ENCODE measurements around the gene STIP1. TPM values are rescaled to one million over a fixed set of nuclear protein-coding genes. Genes with fewer than 3 reads are reported as not detected.

STIP1 gene
- total and polyA plus RNA-seq, 10 of the 15 experiments (the other 5 are each of a cell fraction or from before 2014, with no cell fraction given), result 25.2 to 291 (median 191) TPM

DNA sequence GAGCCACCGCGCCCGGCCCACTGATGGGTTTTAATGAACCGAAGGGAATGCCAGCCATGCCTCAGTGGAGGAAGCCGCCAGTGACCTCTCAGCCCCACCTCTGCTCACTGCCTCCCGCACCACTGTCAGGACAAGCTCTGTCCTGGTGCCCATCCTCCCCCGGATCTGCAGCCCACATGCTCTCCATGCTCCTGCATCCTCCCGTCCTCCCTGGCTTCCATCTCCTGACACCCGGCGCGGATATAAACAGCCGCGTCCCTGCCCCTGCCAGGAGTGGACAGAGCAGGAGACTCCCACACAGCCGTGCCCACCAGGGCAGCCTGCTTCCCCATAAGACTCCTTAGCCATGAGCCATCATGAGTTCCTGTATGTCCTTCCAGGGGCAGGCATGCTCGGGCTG, 46.9 kb upstream of the STIP1 start (continued):
- TF ChIP-seq, protein P1, sequence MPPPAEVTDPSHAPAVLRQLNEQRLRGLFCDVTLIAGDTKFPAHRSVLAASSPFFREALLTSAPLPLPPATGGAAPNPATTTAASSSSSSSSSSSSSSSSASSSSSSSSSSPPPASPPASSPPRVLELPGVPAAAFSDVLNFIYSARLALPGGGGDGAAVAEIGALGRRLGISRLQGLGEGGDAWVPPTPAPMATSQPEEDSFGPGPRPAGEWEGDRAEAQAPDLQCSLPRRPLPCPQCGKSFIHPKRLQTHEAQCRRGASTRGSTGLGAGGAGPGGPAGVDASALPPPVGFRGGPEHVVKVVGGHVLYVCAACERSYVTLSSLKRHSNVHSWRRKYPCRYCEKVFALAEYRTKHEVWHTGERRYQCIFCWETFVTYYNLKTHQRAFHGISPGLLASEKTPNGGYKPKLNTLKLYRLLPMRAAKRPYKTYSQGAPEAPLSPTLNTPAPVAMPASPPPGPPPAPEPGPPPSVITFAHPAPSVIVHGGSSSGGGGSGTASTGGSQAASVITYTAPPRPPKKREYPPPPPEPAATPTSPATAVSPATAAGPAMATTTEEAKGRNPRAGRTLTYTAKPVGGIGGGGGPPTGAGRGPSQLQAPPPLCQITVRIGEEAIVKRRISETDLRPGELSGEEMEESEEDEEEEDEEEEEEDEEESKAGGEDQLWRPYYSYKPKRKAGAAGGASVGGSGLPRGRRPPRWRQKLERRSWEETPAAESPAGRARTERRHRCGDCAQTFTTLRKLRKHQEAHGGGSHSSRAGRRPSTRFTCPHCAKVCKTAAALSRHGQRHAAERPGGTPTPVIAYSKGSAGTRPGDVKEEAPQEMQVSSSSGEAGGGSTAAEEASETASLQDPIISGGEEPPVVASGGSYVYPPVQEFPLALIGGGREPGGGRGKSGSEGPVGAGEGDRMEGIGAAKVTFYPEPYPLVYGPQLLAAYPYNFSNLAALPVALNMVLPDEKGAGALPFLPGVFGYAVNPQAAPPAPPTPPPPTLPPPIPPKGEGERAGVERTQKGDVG (CRISPR knock-in tag; IDR thresholded peaks at IDR 0.05), result no peak
- TF ChIP-seq, protein P2, sequence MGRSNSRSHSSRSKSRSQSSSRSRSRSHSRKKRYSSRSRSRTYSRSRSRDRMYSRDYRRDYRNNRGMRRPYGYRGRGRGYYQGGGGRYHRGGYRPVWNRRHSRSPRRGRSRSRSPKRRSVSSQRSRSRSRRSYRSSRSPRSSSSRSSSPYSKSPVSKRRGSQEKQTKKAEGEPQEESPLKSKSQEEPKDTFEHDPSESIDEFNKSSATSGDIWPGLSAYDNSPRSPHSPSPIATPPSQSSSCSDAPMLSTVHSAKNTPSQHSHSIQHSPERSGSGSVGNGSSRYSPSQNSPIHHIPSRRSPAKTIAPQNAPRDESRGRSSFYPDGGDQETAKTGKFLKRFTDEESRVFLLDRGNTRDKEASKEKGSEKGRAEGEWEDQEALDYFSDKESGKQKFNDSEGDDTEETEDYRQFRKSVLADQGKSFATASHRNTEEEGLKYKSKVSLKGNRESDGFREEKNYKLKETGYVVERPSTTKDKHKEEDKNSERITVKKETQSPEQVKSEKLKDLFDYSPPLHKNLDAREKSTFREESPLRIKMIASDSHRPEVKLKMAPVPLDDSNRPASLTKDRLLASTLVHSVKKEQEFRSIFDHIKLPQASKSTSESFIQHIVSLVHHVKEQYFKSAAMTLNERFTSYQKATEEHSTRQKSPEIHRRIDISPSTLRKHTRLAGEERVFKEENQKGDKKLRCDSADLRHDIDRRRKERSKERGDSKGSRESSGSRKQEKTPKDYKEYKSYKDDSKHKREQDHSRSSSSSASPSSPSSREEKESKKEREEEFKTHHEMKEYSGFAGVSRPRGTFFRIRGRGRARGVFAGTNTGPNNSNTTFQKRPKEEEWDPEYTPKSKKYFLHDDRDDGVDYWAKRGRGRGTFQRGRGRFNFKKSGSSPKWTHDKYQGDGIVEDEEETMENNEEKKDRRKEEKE (IDR thresholded peaks at IDR 0.05), result no peak
- TF ChIP-seq MTA2 (IDR thresholded peaks at IDR 0.05; ENCODE audit: low read depth) (no peak), RB1 (IDR thresholded peaks at IDR 0.05; ENCODE audit: borderline replicate concordance) (no peak), PAX8 (IDR thresholded peaks at IDR 0.05) (no peak)

DNA sequence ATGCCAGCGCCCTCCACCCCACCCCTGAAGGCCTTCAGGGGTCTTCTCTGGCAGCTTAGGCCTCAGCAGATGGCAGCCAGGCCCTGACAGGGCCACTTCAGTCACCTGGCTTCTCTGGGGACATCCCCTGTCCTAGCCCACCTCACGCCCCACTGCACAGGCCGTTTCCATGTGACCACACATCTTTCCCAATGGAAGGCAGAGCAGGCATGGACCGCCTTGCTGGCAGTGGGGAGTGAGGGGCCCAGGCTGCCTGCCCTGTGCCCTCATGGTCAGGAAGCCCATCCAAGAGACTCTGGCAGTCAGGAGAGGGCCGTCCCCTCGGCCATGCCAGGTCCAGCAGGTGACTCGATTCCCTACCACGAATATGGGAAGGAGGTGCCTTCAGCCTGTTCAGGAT, 45.9 kb upstream of the STIP1 start:
- ChIA-PET RAD21 (ENCODE audit: unreplicated experiment) (no interaction called here), CTCF (no interaction called here), POLR2A (no interaction called here), SMC1A (ENCODE audit: uncharacterized antibody, unreplicated experiment) (no interaction called here)
- no TSS peak for BruUV-seq (replicated peaks)
- H3K27ac ChIP-seq (ENCODE audit: control insufficient read depth, insufficient read depth), result no peak overlapping the region
- H3K36me3 ChIP-seq (ENCODE audit: control insufficient read depth in 2 of 2, insufficient read depth in 2 of 2, low read length in 1 of 2), result no peaks in the 10 kb centered on the region
- no peaks in the 10 kb centered on the region for H3K9me3 ChIP-seq (replicated peaks; ENCODE audit: control insufficient read depth, insufficient read depth, low read length)
- H3K9ac ChIP-seq (ENCODE audit: control insufficient read depth, insufficient read depth, low read length), result no peak overlapping the region
- no peaks in the 10 kb centered on the region for H4K20me1 ChIP-seq (ENCODE audit: control insufficient read depth, insufficient read depth)
- ATAC-seq (no peak), FAIRE-seq (no peak), DNase-seq (ENCODE audit: low read depth, low spot score) (no peak)
- TF ChIP-seq, protein P3, sequence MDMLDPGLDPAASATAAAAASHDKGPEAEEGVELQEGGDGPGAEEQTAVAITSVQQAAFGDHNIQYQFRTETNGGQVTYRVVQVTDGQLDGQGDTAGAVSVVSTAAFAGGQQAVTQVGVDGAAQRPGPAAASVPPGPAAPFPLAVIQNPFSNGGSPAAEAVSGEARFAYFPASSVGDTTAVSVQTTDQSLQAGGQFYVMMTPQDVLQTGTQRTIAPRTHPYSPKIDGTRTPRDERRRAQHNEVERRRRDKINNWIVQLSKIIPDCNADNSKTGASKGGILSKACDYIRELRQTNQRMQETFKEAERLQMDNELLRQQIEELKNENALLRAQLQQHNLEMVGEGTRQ (IDR thresholded peaks at IDR 0.05; ENCODE audit: borderline replicate concordance, low read depth, low read length), result no peak
- TF ChIP-seq RB1 (IDR thresholded peaks at IDR 0.05; ENCODE audit: borderline replicate concordance) (no peak), KDM1A (IDR thresholded peaks at IDR 0.05; ENCODE audit: borderline replicate concordance) (no peak), CEBPB (IDR thresholded peaks at IDR 0.05; ENCODE audit: borderline replicate concordance in 1 of 2, low read depth in 2 of 2, low read length in 2 of 2) (no peak), GABPA (IDR thresholded peaks at IDR 0.05; ENCODE audit: low read depth) (no peak), MYB (IDR thresholded peaks at IDR 0.05; ENCODE audit: borderline replicate concordance, low read depth, low read length) (no peak), RAD51 (IDR thresholded peaks at IDR 0.05) (no peak)
- intact Hi-C loops (cut with micrococcal nuclease; ENCODE audit: unreplicated experiment), result no loop called here
- no peaks in the 10 kb centered on the region for H3K27me3 ChIP-seq (replicated peaks in 1 of 2; ENCODE audit: control insufficient read depth in 2 of 2, insufficient read depth in 2 of 2, low read length in 1 of 2)
- H3K4me1 ChIP-seq (ENCODE audit: control insufficient read depth, insufficient read depth, low read length), result peaks cover 8% of the 10 kb centered on the region
- H3K4me2 ChIP-seq (ENCODE audit: control insufficient read depth, insufficient read depth), result no peak overlapping the region
- WGBS (ENCODE audit: insufficient coverage, insufficient replicate concordance, low lambda C conversion rate, missing lambda C conversion rate), result 49% methylated on average over 8 of the region's 8 CpGs
- H3K79me2 ChIP-seq (ENCODE audit: control insufficient read depth, insufficient read depth, low read length), result no peaks in the 10 kb centered on the region
- H2AFZ ChIP-seq (ENCODE audit: control insufficient read depth, low read depth, low read length), result no peak overlapping the region
- in situ Hi-C loops (cut with MboI), result no loop called here
- no peak overlapping the region for H3K4me3 ChIP-seq

Measured in GM12878 (cell line).